K562 (cell line): ENCODE data around the gene PCDHGB5. TPM values are rescaled to one million over a fixed set of nuclear protein-coding genes. Genes with fewer than 3 reads are reported as not detected.

Experiments
- ATAC-seq: fragments of 200-7000 bp; cut with Tn5 transposase; 3 replicates; pipeline ENCODE4 v1.9.1; 2020; ENCODE audit warnings: moderate library complexity
- BruUV-seq: library from RNA; stranded (reverse); fragments of 400-500 nt; replicated peaks from 2 replicates; lab custom pipeline; 2021; lab: Mats Ljungman, UMichigan
- CTCF ChIA-PET: fragments of 300-600 bp; formaldehyde crosslinking; extraction: SDS; loops from one replicate; lab custom pipeline; 2021; ENCODE audit warnings: low intra/inter-chr PET ratio; lab: Yijun Ruan, JAX
- POLR2A ChIA-PET: fragments of 300-600, 350-650 bp; sonication (Branson Sonifier 250); formaldehyde crosslinking; extraction: SDS; loops from one replicate; lab custom pipeline; 2021; ENCODE audit warnings: antibody characterized with exemption, inconsistent platforms; lab: Yijun Ruan, JAX
- DNase-seq, 4 experiments: peaks; one replicate each; pipeline versions ENCODE4 v3.0.0 to v3.0.0-alpha.2; 2011 to 2018; ENCODE audit warnings: low spot score in 3 of 4, mixed read lengths in 3 of 4; ENCODE audit errors: extremely low read depth in 1 of 4
- FAIRE-seq: peaks from 2 replicates; lab custom pipeline; 2011; peaks lifted over from hg19 to GRCh38; lab: Jason Lieb, UNC
- H2AFZ ChIP-seq: 2 replicates; pipeline ENCODE4 v1.6.0; 2011; ENCODE audit warnings: low read depth, low read length, control low read depth, inconsistent platforms
- H3K27ac ChIP-seq: fragments of 200-600 bp; 3 replicates; pipeline ENCODE4 v1.8.0; 2011; ENCODE audit warnings: low read depth, mild to moderate bottlenecking, control low read depth, inconsistent platforms, low read length, moderate library complexity, mixed read lengths; ENCODE audit errors: extremely low read depth
- H3K27me3 ChIP-seq, 2 experiments: fragments of 300-600 bp in 1 of 2; 2 replicates in 1 of 2; 3 replicates in 1 of 2; pipeline versions ENCODE4 v1.6.0 to v1.8.0; 2011; ENCODE audit warnings: inconsistent platforms in 2 of 2, low read length in 2 of 2, mild to moderate bottlenecking in 1 of 2, mixed read lengths in 1 of 2, moderate library complexity in 1 of 2; ENCODE audit not compliant: control insufficient read depth in 2 of 2, insufficient read depth in 2 of 2
- H3K36me3 ChIP-seq: fragments of 300-600 bp; 3 replicates; pipeline ENCODE4 v1.8.0; 2011; ENCODE audit warnings: mild to moderate bottlenecking, low read length, inconsistent platforms; ENCODE audit not compliant: control insufficient read depth, insufficient read depth
- H3K4me1 ChIP-seq, 2 experiments: fragments of 200-600 bp in 1 of 2; replicated peaks in 1 of 2; 2 replicates in 1 of 2; 3 replicates in 1 of 2; pipeline versions ENCODE4 v1.5.1 to v1.8.0; 2011; ENCODE audit warnings: inconsistent platforms in 2 of 2, low read length in 2 of 2, mild to moderate bottlenecking in 1 of 2, mixed read lengths in 1 of 2, moderate library complexity in 1 of 2; ENCODE audit not compliant: control insufficient read depth in 2 of 2, insufficient read depth in 2 of 2
- H3K4me2 ChIP-seq: 2 replicates; pipeline ENCODE4 v1.6.1; 2011; ENCODE audit warnings: low read length, control low read depth, inconsistent platforms, mixed read lengths; ENCODE audit not compliant: insufficient read depth
- H3K4me3 ChIP-seq: fragments of 200-600 bp; sonication (generic), shearing (Covaris generic); 2 replicates; pipeline ENCODE4 v1.5.1; 2016; ENCODE audit warnings: control low read depth, inconsistent platforms
- H3K79me2 ChIP-seq: fragments of 200-600 bp; 3 replicates; pipeline ENCODE4 v1.8.0; 2011; ENCODE audit warnings: low read length, inconsistent platforms; ENCODE audit not compliant: control insufficient read depth, insufficient read depth
- H3K9ac ChIP-seq, 2 experiments: 2 replicates each; pipeline versions ENCODE4 v1.6.0 to v1.6.1; 2011; ENCODE audit warnings: low read depth in 2 of 2, low read length in 2 of 2, control low read depth in 1 of 2, inconsistent platforms in 1 of 2, mild to moderate bottlenecking in 1 of 2, mixed read lengths in 1 of 2; ENCODE audit not compliant: insufficient read depth in 1 of 2
- H3K9me1 ChIP-seq: one replicate; pipeline ENCODE4 v1.6.0; 2011; ENCODE audit warnings: inconsistent platforms, mild to moderate bottlenecking, low read length, moderate library complexity; ENCODE audit not compliant: control insufficient read depth, insufficient read depth
- H3K9me3 ChIP-seq: replicated peaks from 2 replicates; pipeline ENCODE4 v1.5.1; 2011; ENCODE audit warnings: low read depth, low read length, inconsistent platforms; ENCODE audit not compliant: control insufficient read depth, insufficient read depth
- H4K20me1 ChIP-seq: replicated peaks from 2 replicates; pipeline ENCODE4 v1.6.1; 2011; ENCODE audit warnings: low read length, inconsistent platforms, mixed read lengths; ENCODE audit not compliant: control insufficient read depth, insufficient read depth
- ASH1L ChIP-seq: fragments of 450-650 bp; IDR thresholded peaks from 2 replicates; pipeline ENCODE4 v1.6.1; 2018; ENCODE audit warnings: borderline replicate concordance, mild to moderate bottlenecking, low read depth; ENCODE audit not compliant: partially characterized antibody
- EGR1 ChIP-seq: fragments of 450-650 bp; conservative IDR thresholded peaks from 2 replicates; pipeline ENCODE4 v1.6.1; 2017; ENCODE audit warnings: mild to moderate bottlenecking
- FOXK2 ChIP-seq, 2 experiments: fragments of 450-650 bp; IDR thresholded peaks in 1 of 2; conservative IDR thresholded peaks in 1 of 2; 2 replicates each; pipeline ENCODE4 v1.6.1; 2016; ENCODE audit warnings: low read depth in 2 of 2, mild to moderate bottlenecking in 1 of 2
- KLF16 ChIP-seq: IDR thresholded peaks from 2 replicates; pipeline ENCODE4 v1.6.1; 2016; ENCODE audit warnings: antibody characterized with exemption
- MAZ ChIP-seq, 2 experiments: fragments of 450-650 bp in 1 of 2; sonication (generic) in 1 of 2; formaldehyde crosslinking; IDR thresholded peaks in 1 of 2; conservative IDR thresholded peaks in 1 of 2; 2 replicates each; pipeline versions ENCODE4 v1.4.0 to v1.5.0; 2020; ENCODE audit warnings: mild to moderate bottlenecking in 1 of 2, missing genetic modification reagents in 1 of 2
- RAD21 ChIP-seq, 2 experiments: fragments of 250-450 bp in 1 of 2; fragments of 450-650 bp in 1 of 2; sonication (Bioruptor Pico) in 1 of 2; formaldehyde crosslinking in 1 of 2; IDR thresholded peaks in 1 of 2; conservative IDR thresholded peaks in 1 of 2; 2 replicates each; pipeline versions ENCODE4 v1.4.0 to v1.8.0; 2020 to 2022; ENCODE audit warnings: mild to moderate bottlenecking in 2 of 2, moderate library complexity in 1 of 2
- TAF9B ChIP-seq: fragments of 450-650 bp; IDR thresholded peaks from 2 replicates; pipeline ENCODE4 v1.6.1; 2018; ENCODE audit warnings: mild to moderate bottlenecking; ENCODE audit not compliant: partially characterized antibody
- ZNF277 ChIP-seq: fragments of 250-450 bp; sonication (Bioruptor Pico); IDR thresholded peaks from 2 replicates; pipeline ENCODE4 v1.8.0; 2022; ENCODE audit warnings: inconsistent platforms, mild to moderate bottlenecking, moderate library complexity, borderline replicate concordance
- ZNF431 ChIP-seq: sonication (generic); formaldehyde crosslinking; IDR thresholded peaks from 2 replicates; pipeline ENCODE4 v1.8.0; 2022; ENCODE audit warnings: mild to moderate bottlenecking, missing genetic modification reagents
- ZSCAN29 ChIP-seq: fragments of 450-650 bp; IDR thresholded peaks from 2 replicates; pipeline ENCODE4 v1.6.1; 2017
- WGBS: fragments of 100-300 bp; shearing (Covaris generic); methylation state at CpG from one replicate; pipeline ENCODE4 v1.1.6; 2016; ENCODE audit warnings: low coverage, mixed read lengths; ENCODE audit not compliant: insufficient coverage; ENCODE audit errors: missing lambda C conversion rate; 5-methylcytosine and 5-hydroxymethylcytosine counted together
- in situ Hi-C: fragments of 300-500 bp; cut with MboI; formaldehyde crosslinking; loops from 4 replicates; pipeline ENCODE4 v1.15.0; 2018; ENCODE audit warnings: inconsistent platforms, mixed read lengths
- intact Hi-C: fragments of 100-400 bp; cut with micrococcal nuclease; formaldehyde crosslinking; loops from 2 replicates; pipeline ENCODE4 v1.14.2; 2022
- polyA plus RNA-seq, 8 experiments: library from polyadenylated mRNA; depleted of rRNA in 4 of 8; stranded (reverse) in 5 of 8; unstranded in 3 of 8; fragments of >200 nt; fragmentation: Nextera tagmentation in 2 of 8; fragmentation: Illumina TruSeq in 1 of 8; extraction: Ambion mirVana in 2 of 8; extraction: Trizol in 1 of 8; gene quantifications; 2 replicates each; pipeline versions ENCODE4 v1.2.1 to v1.2.3, GENCODE V29; 2011 to 2014; ENCODE audit warnings: inconsistent platforms in 1 of 8, missing spikeins in 1 of 8
- total RNA-seq, 7 experiments: library from RNA; depleted of rRNA in 6 of 7; stranded (reverse); fragments of >200 nt in 6 of 7; fragmentation: Illumina TruSeq in 2 of 7; extraction: Trizol in 2 of 7; gene quantifications; 2 replicates each; pipeline versions ENCODE4 v1.2.1 to v1.2.3, GENCODE V29; 2011 to 2021; ENCODE audit warnings: low replicate concordance in 1 of 7
- TF ChIP-seq, protein P1 (sequence below), 2 experiments: fragments of 450-650 bp in 1 of 2; sonication (generic) in 1 of 2; formaldehyde crosslinking in 1 of 2; IDR thresholded peaks in 1 of 2; conservative IDR thresholded peaks in 1 of 2; 2 replicates each; pipeline versions ENCODE4 v1.6.1 to v1.8.1; 2016 to 2023; ENCODE audit warnings: mild to moderate bottlenecking in 2 of 2, moderate library complexity in 2 of 2, inconsistent platforms in 1 of 2, missing genetic modification reagents in 1 of 2
- TF ChIP-seq, protein P2 (sequence below): sonication (generic); formaldehyde crosslinking; IDR thresholded peaks from 2 replicates; pipeline ENCODE4 v1.8.1; 2023; ENCODE audit warnings: mild to moderate bottlenecking, missing genetic modification reagents

PCDHGB5 gene
- total and polyA plus RNA-seq, 9 of the 15 experiments (the other 6 are each of a cell fraction or from before 2014, with no cell fraction given), result 0.05 to 0.29 (median 0.12) TPM; not detected in 2

DNA sequence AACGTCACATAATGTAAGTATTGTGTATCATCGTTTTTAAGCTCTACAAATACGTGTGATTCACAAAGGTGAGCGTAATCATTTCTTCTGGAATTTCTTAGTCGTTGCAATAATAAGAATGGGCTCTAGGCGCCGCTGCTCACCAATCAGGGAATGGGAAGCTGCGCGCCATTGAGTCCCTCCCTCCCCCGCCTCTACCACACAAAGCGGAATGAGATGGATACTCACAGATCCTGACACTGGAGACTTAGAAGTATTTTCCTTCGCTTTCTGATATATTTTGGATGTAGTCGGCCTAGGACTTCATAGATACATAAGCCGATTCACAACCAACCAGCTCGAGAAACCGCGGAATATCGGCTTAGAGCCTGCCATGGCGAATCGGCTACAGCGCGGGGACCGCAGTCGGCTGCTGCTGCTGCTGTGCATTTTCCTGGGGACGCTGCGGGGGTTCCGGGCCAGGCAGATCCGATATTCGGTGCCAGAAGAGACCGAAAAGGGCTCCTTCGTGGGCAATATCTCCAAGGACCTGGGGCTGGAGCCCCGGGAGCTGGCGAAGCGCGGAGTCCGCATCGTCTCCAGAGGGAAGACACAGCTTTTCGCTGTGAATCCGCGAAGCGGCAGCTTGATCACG is 23.2 kb downstream of the PCDHGB5 start, which contains the start of gene PCDHGA11:
PCDHGA11 (plus strand) TSS at position 197 of the 634 bp plus-strand sequence; CDS start at position 374, 177 bp downstream.
- ATAC-seq, result peak; percentile 83
- H3K4me3 ChIP-seq, result peak within 1 kb of the TSS; percentile 17; the same call in 1 of the 2 replicates
- H3K36me3 ChIP-seq, result no peaks in the 10 kb centered on the region
- no TSS peak for BruUV-seq
- WGBS, result 30% methylated on average over 40 of the region's 42 CpGs
- CTCF ChIA-PET, result interaction anchor here (0.6 to 2.0 kb wide), 8 partner anchors 9 to 519 kb away, joined by 3 to 6 read pairs (median 3); partner anchors contain the start of gene PCDHGA12
- POLR2A ChIA-PET, result interaction anchor here (0.6 to 1.5 kb wide), 3 partner anchors 8 to 535 kb away, joined by 3 to 7 read pairs (median 5); partner anchors contain the start of gene PCDHGA10
- intact Hi-C loops, result loop anchor here (2.0 to 5.0 kb wide), 2 partner anchors 91 to 138 kb away; no protein-coding TSS in a partner anchor
- peak within 1 kb of the TSS; percentile 27; the same call in 1 of the 2 replicates for H2AFZ ChIP-seq
- 0 out of 2 replicates have a peak, but pooled peaks cover 1% of the 10 kb centered on the region for H3K9me3 ChIP-seq
- H3K79me2 ChIP-seq, result no peaks in the 10 kb centered on the region
- H4K20me1 ChIP-seq, result no peaks in the 10 kb centered on the region
- H3K27me3 ChIP-seq, result peaks cover 0 to 37% of the 10 kb centered on the region in 2 experiments; a peak in 3 of 5 replicates
- DNase-seq, result peak; percentile 57 to 61 (median 59)
- no peak within 1 kb of the TSS for H3K9ac ChIP-seq
- no peaks in the 10 kb centered on the region for H3K9me1 ChIP-seq
- peak within 1 kb of the TSS; percentile 52 for H3K4me2 ChIP-seq
- in situ Hi-C loops, result loop anchor here (5.0 kb wide), 2 partner anchors 101 to 141 kb away; no protein-coding TSS in a partner anchor
- FAIRE-seq, result peak; percentile 79
- H3K4me1 ChIP-seq, result peaks cover 0 to 23% of the 10 kb centered on the region in 2 experiments; a peak in 2 of 5 replicates
- H3K27ac ChIP-seq, result no peak within 1 kb of the TSS
- no peak for TF ChIP-seq ZNF277
- TF ChIP-seq, protein P1, sequence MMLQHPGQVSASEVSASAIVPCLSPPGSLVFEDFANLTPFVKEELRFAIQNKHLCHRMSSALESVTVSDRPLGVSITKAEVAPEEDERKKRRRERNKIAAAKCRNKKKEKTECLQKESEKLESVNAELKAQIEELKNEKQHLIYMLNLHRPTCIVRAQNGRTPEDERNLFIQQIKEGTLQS (IDR thresholded peaks at IDR 0.05), result no peak
- TF ChIP-seq, protein P1 (CRISPR knock-in tag; conservative IDR thresholded peaks at IDR 0.05), result no peak
- 0 out of 2 replicates have a peak, but pooled peaks have one; percentile 10 for TF ChIP-seq EGR1
- no peak for TF ChIP-seq TAF9B
- TF ChIP-seq, protein P2, sequence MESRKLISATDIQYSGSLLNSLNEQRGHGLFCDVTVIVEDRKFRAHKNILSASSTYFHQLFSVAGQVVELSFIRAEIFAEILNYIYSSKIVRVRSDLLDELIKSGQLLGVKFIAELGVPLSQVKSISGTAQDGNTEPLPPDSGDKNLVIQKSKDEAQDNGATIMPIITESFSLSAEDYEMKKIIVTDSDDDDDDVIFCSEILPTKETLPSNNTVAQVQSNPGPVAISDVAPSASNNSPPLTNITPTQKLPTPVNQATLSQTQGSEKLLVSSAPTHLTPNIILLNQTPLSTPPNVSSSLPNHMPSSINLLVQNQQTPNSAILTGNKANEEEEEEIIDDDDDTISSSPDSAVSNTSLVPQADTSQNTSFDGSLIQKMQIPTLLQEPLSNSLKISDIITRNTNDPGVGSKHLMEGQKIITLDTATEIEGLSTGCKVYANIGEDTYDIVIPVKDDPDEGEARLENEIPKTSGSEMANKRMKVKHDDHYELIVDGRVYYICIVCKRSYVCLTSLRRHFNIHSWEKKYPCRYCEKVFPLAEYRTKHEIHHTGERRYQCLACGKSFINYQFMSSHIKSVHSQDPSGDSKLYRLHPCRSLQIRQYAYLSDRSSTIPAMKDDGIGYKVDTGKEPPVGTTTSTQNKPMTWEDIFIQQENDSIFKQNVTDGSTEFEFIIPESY (CRISPR knock-in tag), result peak; percentile 73
- peak; percentile 42 to 69 for TF ChIP-seq RAD21 (CRISPR knock-in tag; conservative IDR thresholded peaks at IDR 0.05 in 1 of 2, IDR thresholded peaks at IDR 0.05 in 1 of 2)
- TF ChIP-seq FOXK2 (conservative IDR thresholded peaks at IDR 0.05 in 1 of 2, IDR thresholded peaks at IDR 0.05 in 1 of 2; ENCODE audit: low read depth in 2 of 2), result no peak
- TF ChIP-seq KLF16, result 0 out of 2 replicates have a peak, but pooled peaks have one; percentile 34
- no peak for TF ChIP-seq ZNF431 (CRISPR knock-in tag)
- no peak for TF ChIP-seq ZSCAN29
- peak in 1 of 2 experiments; percentile 33; a peak in 1 of 4 replicates for TF ChIP-seq MAZ (CRISPR knock-in tag; conservative IDR thresholded peaks at IDR 0.05 in 1 of 2, IDR thresholded peaks at IDR 0.05 in 1 of 2)
- no peak for TF ChIP-seq ASH1L
